Stimulated activated CD8-positive, alpha-beta memory T cell treated with anti-CD3 and anti-CD28 coated beads, Interleukin-15, amount 100 ng/mL, for 4 hours (primary cell): ENCODE results near the gene RPUSD2.
A peak's percentile ranks its signal among the peaks of the same experiment; 100 is the strongest.

Experiments used
- DNase-seq, 2 donors: peaks; one replicate each; pipeline ENCODE4 v3.0.0-alpha.2; 2020; ENCODE audit warnings: low read depth in 2 of 2

RPUSD2 gene, protein sequence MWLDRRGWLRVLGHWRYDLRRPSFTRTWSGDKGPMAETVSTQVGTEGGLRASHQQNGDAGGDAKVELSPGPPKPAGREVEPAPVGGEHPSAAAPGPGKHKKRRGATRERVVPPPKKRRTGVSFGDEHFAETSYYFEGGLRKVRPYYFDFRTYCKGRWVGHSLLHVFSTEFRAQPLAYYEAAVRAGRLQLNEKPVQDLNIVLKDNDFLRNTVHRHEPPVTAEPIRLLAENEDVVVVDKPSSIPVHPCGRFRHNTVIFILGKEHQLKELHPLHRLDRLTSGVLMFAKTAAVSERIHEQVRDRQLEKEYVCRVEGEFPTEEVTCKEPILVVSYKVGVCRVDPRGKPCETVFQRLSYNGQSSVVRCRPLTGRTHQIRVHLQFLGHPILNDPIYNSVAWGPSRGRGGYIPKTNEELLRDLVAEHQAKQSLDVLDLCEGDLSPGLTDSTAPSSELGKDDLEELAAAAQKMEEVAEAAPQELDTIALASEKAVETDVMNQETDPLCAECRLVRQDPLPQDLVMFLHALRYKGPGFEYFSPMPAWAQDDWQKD

DNA sequence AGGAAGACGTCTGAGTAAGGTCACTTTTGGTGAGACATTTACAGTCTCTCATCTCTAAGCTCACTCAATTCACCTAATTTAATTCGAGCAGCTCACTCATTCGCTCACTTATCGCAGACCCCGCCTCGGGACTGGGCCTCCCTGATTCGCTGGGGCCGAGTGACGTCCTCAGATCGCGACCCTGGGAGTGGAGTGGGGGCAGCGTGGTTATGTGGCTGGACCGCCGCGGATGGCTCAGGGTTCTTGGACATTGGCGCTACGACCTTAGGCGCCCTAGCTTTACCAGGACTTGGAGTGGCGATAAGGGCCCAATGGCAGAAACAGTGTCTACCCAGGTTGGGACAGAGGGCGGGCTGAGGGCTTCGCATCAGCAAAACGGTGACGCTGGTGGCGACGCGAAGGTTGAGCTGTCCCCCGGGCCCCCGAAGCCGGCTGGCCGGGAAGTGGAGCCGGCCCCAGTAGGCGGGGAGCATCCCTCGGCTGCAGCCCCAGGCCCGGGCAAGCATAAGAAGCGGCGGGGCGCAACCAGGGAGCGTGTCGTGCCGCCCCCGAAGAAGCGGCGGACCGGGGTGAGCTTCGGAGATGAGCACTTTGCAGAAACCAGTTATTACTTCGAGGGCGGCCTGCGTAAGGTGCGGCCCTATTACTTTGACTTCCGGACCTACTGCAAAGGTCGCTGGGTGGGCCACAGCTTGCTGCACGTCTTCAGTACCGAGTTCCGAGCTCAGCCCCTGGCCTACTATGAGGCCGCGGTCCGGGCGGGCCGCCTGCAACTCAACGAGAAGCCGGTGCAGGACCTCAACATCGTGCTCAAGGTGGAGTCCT is at the start of gene RPUSD2:
TSS of gene RPUSD2 (plus strand) at position 171 of the 825 bp plus-strand sequence. CDS start at position 210, 39 bp downstream.
- peak; percentile 83 to 88 for DNase-seq

DNA sequence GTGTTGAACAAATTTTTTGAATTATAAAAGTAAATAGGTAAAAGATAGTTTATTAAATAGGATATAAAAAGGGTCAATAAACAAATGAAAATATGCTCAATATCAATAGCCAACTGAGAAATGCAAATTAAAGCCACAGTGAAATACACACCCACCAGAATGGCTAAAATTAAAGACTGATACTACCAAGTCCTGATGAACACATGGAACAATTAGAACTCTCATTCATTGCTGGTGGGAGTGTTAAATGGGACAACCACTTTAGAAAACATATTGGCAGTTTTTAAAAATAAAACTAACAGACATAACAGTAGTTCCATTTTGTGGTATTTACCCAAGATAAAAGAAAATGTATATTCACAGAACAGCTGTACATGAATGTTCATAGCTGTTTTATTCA is 45.5 kb upstream of the RPUSD2 start:
- DNase-seq: no peak

DNA sequence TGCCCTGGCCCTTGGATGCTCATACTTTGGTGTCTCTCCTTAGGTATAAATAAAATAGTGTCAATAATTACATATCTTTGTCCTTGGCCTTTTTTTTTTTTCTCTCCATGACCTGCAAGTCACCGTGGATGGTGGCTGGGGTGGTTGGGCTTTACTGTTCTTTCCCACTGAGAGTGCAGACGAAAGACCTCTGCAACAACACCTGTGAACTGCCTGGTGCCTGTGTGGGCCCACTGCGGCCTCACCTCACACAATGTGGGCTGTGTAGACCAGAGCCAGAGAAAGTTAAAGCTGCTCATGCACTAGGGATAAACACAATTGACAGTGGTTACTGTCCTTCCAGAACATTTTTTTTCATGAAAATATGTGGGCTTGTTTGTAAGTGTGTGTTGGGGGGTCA is 43.2 kb upstream of the RPUSD2 start:
- DNase-seq: no peak

DNA sequence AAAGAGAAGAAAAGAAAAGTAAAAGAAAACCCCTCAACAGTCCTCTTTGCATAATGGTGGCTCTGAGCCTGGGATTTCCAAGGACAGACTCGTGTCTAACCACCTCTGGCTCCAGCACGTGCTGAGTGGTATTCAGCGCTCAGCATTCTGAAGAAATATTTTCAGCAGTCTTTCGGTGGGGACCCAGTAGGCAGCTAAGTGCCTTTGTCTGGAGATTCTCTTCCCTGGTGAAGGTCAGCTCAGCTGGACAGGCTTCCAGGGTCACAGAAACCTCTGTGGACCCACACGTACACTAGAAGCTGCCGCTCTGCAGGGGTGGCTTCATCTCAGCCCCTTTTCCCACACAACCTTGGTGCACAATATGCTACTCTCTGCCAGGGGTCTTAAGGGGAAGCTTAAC is 40.3 kb upstream of the RPUSD2 start:
- DNase-seq: no peak

DNA sequence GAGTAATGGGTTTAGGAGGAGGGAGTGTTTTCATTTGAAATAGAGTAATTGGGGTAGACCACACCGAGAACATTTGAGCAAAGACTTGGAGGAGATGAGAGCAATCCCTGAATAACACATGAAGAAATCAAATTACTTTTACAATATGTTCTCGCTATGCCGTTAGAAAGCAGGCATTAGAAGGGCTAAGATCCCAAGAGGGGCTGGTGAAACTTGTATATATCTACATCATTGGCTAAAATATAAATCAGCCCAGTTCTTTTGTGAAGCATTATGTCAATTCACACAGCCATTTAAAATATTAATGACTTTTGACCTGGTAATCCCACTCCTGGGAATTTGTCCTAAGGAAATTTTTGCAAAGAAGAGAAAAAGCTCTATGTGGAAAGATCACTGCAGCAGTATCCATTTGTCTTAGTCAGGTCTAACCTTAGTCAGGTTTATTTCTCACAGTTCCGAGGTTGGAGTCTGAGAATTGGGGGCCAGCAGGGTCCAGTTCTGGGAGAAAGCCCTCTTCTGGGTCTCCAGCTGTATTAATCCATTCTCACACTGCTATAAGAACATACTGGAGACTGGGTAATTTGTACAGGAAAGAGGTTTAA is 35.2 kb upstream of the RPUSD2 start:
- no peak for DNase-seq

DNA sequence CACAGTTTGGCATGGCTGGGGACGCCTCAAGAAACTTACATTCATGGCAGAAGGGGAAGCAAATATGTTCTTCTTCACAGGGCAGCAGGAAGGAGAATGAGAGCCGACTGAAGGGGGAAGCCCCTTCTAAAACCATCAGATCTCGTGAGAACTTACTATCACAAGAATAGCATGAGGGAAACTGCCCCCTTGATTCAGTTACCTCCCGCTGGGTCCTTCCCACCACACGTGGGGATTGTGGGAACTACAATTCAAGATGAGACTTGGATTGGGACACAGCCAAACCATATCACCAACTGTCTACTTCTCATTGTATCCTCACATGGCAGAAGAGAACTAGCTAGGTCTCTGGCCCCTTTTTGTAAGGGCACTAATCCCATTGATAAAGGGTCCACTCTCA is 34.7 kb upstream of the RPUSD2 start:
- no peak for DNase-seq

DNA sequence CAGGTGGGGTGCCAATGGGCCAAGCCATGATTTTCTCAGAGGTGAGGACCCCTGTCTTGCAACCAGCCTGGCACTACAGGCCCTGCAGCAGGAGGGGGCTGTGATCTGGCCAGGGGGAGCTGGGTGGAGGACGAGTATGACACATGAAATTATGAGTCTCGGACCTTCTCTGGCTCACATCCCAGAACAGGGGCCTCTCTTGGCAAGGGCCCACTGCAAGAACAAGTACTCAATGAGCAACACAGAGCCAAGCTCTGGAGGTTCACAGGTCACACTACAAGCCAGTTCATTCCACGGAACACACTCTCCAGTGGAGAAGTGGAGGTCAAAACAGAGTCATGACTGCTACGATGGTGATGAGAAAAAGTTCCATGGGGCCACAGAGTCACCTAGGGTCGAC is 32.6 kb upstream of the RPUSD2 start:
- no peak for DNase-seq

DNA sequence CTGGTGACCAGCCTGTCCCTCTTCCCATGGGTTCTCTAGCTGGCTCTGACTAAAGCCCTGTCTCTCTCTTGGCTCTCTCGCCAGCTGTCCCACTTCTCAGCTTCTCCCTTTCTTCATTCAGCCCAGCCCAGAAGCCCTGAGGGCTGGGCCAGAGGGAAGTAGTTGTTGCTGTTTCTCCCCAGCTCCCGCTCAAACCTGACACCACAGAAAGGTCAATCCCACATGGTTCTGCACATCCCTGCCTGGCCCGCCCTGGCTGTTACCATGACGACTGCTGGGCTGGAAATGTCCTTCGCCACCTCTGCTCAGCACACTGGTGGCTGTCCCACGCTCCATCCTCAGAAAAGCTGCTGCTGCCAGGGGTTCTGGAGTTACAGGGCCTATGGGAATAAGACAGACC is 30.1 kb upstream of the RPUSD2 start:
- DNase-seq: no peak

DNA sequence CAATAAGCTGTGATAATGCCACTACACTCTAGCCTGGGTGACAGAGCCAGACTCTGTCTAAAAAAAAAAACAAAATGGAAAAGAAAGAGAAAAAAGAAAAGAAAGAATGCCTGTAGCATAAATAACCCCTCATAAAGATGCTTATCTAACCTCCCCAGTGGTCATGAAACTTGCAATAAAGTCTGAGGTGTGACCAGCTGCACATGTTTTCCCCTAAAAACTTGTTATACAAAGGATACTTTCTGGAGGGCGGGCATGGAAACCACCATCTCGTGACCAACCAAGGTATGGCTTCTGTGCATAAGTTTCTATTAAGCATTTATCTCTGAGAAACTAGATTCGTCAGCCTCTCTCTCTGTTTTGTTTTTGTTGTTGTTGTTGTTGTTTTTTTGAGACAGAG is 26.0 kb upstream of the RPUSD2 start:
- no peak for DNase-seq

DNA sequence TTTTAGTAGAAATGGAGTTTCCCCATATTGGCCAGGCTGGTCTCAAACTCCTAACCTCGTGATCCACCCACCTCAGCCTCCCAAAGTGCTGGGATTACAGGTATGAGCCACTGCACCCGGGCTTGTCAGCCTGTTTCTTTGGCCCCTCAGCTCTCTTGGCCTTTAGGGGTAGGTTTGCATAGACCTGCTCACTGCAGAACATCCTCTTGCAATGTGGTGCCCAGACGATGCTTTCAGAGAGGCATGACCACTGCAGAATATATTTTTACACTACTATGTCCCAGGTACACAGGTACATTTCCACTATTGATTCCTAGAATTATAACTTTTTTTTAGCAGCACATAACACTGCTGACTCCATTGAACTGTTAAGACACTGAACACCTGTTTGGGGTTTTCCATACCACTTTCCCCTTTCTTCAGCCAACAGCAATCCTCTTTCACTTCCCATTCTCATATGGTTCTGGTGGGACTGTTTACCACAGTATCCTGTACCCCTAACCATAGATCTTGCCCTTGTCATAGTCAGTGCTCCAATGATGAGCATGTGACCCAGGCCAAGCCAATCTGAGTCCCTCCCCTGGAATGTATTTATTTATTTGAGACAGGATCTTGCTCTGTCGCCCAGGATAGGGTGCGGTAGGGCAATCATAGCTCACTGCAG is 25.3 kb upstream of the RPUSD2 start:
- DNase-seq: no peak

DNA sequence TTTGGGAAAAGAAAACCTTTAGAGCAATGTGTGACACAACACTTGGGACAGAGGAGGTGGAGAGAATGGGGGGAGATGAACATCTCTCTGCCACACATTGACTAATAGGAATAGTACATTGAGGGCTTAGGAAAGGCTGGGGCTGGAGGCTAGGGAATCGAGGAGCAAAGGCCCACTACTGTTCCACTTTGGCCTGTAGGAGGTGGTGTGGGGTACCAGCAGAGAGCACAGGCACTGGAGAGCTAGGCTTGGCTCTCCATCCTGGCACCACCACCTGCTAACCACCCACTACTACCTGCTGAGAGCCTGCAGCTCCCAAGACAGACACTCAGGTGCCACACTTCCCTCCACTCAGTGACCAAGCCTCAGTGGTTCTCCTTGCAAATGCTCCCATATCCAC is 23.6 kb upstream of the RPUSD2 start:
- DNase-seq: no peak

DNA sequence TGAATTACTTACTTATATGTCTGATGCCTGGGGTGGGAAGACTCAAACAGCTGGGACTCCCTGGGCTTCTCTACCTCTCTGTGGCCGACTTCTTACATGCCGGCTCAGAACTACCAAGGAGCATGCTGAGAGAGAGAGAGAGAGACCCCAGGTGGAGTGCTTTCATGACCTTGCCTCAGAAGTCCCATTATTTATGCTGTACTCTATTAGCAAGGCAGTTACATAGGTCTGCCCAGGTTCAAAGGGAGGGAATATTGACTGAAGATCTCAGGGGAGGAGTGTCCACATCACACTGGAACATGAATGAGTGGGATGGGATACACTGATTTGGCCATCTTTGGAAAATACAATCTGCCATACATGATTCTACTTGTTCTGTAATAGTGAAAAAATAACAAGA is 20.5 kb upstream of the RPUSD2 start:
- no peak for DNase-seq

DNA sequence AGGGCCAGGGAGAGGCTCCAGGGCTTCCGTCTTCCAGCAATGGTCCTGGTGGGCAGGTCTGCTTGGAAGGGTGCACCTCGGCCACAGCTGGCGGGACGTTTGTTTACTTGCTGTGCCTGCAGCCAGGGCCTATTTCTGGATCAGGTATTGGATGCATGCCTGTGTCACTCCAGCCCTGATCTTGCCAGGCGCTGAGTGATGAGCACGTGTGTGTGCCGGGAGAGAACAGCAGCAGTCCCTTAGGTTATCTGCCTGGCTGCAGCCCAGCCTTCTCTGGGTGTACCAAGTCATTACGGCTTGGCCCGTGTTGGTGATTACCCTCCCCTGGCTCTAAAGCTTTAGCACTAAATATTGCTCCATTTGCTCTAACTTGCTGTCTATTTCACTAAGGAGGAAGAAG is 19.2 kb upstream of the RPUSD2 start:
- no peak for DNase-seq

DNA sequence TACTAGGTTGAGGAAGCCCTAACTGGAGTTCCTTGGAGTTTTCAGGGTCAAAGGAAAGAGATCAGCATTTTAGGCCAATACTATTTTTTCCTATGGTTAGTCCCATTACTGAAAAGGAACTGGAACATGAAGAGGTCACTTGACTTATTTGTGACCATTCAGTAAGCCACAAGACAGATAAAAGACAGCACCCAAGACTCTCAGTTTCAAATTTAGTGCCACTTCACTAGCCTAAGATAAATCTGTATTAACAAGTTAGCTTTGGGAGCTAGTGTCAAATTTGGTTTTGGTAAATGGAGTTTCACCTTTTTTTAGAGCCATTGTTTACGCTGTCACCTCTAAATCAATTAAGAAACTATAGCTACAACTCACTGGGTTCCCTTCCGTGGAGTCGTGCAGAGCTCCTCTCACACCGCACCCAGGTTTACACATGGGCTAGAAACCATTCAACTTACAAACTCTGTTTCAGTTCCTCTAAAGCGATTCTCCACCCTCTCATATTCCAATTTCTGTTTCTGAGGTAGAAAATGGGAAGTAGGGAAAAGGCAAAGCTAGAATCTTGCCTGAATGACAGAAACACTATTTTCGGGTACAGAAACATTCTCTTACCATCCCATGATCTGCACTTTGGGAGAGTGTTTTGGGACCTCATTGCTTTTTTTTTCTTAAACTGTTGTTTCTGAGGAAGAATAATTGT is 18.6 kb upstream of the RPUSD2 start:
- no peak for DNase-seq

DNA sequence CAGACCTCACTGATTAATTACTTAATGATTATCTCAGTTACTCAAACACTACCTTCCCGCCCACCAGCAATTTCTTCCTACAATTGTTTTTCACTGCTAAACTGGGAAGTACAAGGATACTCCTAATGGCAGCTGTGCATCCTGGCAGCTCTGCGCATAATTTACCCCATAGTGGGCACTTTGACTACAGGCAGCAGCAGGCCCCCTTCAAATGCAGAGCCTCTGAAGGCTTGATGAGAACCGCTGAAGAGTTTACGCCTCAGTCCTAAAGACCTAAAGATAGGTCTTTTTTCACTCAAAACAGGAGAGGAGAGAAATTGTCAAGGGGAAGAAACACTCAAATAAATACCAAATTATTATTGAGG is 15.0 kb upstream of the RPUSD2 start:
- DNase-seq: no peak

DNA sequence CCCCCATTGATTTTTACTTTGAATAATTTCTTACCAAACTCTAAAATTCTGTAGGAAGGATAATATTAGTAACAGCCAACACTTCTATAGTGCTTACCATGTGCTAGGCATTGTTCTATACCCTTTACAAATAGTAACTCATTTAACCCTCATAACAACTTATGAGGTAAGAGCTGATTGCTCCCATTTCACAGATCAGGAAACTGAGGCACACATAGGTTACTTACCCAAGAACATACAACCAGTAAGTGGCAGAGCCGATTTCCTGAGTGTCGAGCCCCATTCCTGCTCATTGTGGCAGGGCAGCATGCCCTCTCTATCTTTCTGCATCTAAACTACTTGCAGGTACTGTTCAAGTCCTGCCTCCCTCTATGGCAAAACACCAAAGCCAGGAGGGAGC is 13.2 kb upstream of the RPUSD2 start:
- no peak for DNase-seq

DNA sequence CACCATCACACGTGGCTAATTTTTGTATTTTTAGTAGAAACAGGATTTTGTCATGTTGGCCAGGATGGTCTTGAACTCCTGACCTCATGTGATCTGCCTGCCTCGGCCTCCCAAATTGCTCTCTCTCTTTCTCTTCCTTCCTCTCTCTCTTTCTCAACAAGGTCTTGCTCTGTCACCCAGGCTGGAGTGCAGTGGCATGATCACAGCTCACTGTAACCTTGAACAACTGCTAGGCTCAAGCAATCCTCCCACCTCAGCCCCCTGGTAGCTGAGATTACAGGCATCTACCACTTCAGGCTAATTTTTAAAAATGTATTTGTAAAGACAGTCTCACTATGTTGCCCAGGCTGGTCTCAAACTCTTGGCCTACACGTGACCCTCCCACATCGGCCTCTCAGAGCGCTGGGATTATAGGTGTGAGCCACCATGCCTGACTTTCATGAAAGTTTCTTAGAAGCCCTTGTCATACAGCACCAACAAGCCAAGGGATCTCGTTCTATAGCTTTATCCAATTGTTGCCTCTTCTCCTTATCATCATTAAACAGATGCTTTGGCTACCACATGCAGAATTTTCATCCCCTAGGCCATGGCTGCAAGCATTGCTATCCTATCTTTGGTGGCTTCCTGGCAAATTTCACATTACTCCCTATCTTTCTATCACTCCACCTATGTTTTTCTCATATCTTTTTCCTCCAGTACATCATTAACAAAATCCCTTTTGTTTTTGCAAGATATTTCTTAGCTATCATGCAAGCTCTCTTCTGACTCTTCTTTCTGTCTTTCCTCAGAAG is 10.0 kb upstream of the RPUSD2 start:
- DNase-seq: no peak

DNA sequence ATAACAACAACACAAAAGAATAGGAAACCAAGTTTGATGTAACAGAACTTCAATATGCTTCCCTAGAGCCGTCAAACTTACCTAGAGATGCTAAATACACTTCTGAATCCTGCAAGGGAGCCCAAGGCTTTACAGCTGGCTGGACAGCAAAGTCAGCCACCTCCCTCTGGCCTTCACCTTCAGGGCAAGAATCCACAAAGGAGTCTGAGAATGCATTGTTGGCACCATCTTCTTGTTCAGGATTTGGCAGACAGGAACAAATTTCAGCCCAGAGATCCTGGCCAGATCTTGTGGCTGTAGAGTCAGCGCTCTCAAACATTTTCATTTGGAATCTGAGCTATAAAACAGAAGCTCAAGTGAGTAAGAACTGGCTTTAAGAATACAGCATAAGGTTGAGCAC is 6.4 kb upstream of the RPUSD2 start:
- no peak for DNase-seq

DNA sequence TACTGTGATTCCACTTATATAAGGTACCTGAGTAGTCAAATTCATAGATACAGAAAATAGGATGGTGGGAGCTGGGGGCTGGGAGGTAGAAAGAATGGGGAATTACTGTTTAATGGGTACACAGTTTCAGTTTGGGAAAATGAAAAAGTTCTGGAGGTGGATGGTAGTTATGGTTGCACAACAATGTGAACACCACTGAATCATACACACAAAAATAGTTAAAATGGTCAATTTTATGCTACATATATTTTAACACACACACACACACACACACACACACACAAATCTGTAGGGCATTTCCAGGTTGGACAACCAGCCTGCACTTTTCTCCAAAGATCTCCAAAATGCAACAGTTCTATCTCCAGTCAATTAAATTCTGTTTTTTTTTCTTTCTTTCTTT is 5.7 kb upstream of the RPUSD2 start:
- DNase-seq: no peak

DNA sequence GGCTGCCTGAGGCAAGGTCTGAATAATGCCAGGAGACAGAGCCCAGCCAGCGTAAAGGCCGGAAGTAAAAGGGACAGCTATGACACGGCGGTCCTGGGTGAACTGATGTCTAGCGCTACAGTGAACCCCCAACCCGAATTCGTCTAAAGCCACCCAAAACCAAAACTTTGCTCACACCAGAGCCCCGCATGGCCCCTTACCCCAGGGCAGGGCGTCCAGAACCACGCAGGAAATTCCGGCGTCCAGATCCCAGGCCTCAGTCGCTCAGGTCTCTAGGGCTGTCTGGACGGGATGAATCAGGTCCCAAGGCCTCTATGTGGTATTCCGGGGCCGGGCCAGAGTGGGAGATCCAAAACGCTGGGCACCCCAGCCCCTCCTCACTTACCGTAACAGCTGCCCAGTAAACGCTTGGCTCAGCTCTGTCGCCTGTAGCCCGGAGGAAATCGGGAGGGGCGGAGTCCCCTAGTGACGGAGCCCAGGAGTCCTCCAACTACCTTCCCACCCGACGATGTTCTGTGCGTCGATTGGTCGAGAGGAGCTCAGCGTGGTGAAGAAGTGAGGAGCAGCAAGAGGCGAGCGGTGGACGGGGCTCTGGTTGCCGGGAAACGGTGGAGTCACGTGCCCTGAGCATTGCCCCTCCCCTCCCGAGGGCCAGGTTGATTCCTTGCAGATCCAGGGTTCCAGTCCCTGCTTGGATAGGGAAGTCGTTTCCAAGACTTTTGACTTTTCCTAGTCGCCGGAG is 4.3 kb upstream of the RPUSD2 start, which contains the start of gene CCDC32:
TSS of gene CCDC32 (minus strand) at position 452 of the 742 bp plus-strand sequence. CDS start 2,027 bp downstream, outside the sequence.
- peak; percentile 86 to 96 for DNase-seq
